VCaP (cell line): ENCODE data around the gene SOBP.

Experiments
- H3K27ac ChIP-seq: fragments of 450-650 bp; 2 replicates; pipeline ENCODE4 v1.5.1; 2017
- TF ChIP-seq, protein P1 (sequence below): fragments of 450-650 bp; conservative IDR thresholded peaks from 2 replicates; pipeline ENCODE4 v1.5.1; 2017; ENCODE audit warnings: mild to moderate bottlenecking, moderate library complexity

Gene SOBP

DNA sequence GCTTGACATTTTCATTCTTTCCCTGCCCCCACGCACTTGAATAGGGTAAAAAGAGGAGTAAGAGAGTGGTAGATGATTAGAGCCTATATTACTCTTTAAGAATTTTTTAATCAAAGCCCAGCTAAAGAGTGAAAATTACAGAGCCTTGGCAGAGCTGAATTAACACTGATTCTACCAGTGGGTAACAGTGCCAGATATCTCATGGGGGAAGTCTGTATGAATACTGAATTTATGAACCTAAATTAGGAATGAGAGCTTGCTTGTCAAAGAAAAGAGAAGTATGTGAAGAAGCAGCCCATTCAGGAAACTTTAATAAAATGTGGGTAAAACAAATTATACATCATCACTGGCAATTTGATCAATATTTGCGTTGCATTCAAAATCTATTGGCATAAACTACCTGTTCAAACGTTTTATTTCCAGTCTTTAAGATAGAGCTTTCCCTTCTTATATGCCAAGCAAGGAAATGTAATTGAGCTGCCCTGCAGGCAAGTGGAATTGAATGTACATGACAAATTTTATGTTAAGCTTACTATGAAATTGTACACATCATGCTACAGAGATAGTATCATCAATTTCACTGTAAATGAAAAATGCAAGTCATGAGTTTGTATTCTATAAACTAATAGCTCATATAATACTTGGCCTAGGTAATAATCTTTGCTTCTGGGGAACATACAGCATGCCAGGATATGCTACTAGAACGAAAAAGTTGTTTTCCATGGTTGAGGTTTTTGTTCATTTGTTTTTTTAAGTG is 14.5 kb downstream of the SOBP start:
- no peak overlapping the region for H3K27ac ChIP-seq
- TF ChIP-seq, protein P1, sequence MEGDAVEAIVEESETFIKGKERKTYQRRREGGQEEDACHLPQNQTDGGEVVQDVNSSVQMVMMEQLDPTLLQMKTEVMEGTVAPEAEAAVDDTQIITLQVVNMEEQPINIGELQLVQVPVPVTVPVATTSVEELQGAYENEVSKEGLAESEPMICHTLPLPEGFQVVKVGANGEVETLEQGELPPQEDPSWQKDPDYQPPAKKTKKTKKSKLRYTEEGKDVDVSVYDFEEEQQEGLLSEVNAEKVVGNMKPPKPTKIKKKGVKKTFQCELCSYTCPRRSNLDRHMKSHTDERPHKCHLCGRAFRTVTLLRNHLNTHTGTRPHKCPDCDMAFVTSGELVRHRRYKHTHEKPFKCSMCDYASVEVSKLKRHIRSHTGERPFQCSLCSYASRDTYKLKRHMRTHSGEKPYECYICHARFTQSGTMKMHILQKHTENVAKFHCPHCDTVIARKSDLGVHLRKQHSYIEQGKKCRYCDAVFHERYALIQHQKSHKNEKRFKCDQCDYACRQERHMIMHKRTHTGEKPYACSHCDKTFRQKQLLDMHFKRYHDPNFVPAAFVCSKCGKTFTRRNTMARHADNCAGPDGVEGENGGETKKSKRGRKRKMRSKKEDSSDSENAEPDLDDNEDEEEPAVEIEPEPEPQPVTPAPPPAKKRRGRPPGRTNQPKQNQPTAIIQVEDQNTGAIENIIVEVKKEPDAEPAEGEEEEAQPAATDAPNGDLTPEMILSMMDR: no peak

DNA sequence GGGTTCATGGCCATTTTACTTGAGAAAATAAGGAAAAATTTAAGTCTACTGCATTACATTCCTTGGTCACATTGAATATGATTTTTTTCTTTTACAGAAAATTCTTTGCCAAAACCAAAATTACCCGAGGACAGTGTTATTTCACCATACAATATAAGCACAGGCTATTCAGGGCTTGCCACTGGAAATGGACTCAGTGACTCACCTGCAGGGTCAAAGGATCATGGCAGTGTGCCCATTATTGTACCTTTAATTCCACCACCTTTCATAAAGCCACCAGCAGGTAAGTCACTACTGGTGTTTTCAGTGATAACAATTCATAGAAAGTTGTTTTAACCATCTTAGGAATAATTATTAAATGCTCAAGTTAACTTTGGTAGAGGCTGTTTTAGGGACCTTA is 16.2 kb downstream of the SOBP start:
- TF ChIP-seq, protein P1: no peak
- no peak overlapping the region for H3K27ac ChIP-seq

DNA sequence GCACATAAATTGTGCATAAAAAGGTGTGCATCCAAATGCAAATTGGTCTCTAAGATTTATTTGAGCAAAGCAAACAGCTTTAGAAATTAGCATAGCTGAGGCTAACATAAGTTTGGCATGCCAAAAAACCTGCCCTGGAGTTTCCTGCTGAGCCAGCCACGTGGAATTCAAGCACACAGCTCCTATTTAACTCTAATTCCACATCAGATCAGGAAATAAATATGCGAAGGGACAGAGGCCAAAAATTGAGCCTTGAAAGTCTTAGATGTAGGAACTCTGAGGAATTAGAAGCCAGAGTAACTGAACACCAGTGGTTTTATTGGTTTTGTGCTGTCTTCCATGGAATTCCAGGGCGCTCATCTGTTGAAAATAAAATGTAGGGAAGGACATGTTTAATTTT is 19.6 kb downstream of the SOBP start:
- TF ChIP-seq, protein P1: no peak
- peak overlapping the region; percentile 66 for H3K27ac ChIP-seq

DNA sequence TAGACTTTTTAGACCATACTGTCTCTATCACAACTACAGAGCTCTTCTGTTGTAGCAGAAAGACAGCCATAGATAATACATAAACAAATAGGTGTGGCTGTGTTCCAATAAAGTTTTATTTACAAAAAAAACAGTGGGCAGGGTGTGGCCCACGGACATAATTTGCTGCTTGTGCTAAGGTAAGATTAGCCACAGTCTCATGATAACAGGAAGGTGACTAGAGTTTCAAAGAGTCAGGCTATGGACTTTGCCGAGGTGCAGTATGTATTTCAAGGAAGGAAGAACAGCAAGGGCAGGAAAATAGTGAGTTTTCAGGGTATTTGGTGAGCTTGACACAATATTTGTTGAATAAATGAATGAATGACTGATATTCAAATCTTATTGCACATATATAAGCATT is 20.2 kb downstream of the SOBP start:
- TF ChIP-seq, protein P1: no peak

DNA sequence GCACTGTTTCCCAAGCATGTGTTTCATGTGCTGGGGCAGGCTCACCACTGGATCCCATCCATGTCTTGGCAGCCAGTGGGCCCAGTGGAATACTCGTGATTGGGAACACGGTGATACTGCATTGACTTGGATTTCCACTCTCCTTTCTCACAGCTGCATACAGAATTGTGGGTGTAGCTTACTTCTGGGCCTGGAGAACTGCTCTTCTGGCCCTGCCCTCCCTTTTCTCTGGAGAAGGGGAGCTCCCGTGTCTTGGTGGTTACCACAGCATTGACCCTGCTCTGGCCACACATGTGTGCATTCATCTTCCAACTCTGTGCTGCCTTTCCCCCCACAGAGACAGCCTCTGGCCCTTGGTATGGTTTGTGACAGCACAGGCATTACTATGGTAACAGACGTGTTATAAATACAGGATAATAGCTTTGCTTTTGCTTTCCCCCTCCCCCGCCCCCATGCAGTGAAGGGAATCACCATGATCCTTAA is 21.6 kb downstream of the SOBP start:
- TF ChIP-seq, protein P1: no peak
- H3K27ac ChIP-seq: no peak overlapping the region; the same call in 1 of the 2 replicates

More for the DNA sequence above, 20.2 kb downstream of the SOBP start:
- peak overlapping the region; percentile 66 for H3K27ac ChIP-seq

DNA sequence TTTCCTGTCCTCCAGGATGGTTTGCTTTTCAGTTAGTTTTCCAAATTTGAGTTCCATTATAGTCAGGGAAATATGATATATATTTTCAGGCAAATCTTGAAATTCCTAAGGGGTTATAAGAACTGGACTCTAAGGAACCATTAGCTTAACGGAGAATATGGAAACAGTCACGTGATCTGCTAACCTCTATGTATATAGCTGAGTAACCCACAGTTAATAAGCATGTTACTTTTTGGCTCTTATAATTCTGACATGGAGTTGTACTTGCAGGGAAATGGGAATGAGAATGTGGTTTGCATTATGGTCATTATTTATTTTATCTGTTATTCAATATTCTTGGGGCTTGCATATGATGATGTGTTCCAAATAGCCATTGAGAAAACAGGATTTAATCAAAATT is 23.3 kb downstream of the SOBP start:
- H3K27ac ChIP-seq: peak overlapping the region; percentile 26; the same call in 1 of the 2 replicates
- TF ChIP-seq, protein P1: no peak

DNA sequence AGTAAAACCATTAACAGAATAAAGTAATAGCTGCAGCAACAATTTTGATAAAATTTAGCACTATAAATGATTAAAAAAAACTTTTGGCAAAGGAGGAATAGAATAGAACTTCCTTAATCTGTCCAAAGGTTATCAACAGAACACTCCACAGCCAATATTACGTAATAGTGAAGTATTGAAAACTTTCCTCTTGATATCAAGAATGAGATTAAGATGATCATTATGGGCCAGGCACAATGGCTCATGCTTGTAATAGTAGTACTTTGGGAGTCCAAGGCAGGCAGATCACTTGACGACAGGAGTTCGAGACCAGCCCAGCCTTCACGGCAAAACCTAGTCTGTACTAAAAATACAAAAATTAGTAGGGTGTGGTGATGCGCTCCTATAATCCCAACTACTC is 26.0 kb downstream of the SOBP start:
- no peak overlapping the region for H3K27ac ChIP-seq
- TF ChIP-seq, protein P1: no peak
